Measurements from ENCODE around the gene AATF. TPM values are rescaled to one million over a fixed set of nuclear protein-coding genes. Genes with fewer than 3 reads are reported as not detected.

AATF gene
- total RNA-seq, 1 donor from 2014 or later, result 53.5 TPM

GRCh38 chr17:36920032-36921005 lies 28.4 kb upstream of the AATF start:
- TF ChIP-seq CTCF (IDR thresholded peaks at IDR 0.05; ENCODE audit: unreplicated experiment), result no peak
- H3K4me3 Mint-ChIP-seq (ENCODE audit: low read depth), result peak overlapping the region; percentile 38
- H3K36me3 Mint-ChIP-seq (ENCODE audit: insufficient read depth), result no peaks in the 10 kb centered on the region
- no peak for DNase-seq (ENCODE audit: low spot score, unreplicated experiment)
- peaks cover 1% of the 10 kb centered on the region for H3K27me3 Mint-ChIP-seq
- no peaks in the 10 kb centered on the region for H3K9me3 Mint-ChIP-seq (ENCODE audit: low read depth)
- peak overlapping the region; percentile 55 for H3K27ac Mint-ChIP-seq
- H3K4me1 Mint-ChIP-seq (ENCODE audit: low read depth), result peaks cover 47% of the 10 kb centered on the region

DNA sequence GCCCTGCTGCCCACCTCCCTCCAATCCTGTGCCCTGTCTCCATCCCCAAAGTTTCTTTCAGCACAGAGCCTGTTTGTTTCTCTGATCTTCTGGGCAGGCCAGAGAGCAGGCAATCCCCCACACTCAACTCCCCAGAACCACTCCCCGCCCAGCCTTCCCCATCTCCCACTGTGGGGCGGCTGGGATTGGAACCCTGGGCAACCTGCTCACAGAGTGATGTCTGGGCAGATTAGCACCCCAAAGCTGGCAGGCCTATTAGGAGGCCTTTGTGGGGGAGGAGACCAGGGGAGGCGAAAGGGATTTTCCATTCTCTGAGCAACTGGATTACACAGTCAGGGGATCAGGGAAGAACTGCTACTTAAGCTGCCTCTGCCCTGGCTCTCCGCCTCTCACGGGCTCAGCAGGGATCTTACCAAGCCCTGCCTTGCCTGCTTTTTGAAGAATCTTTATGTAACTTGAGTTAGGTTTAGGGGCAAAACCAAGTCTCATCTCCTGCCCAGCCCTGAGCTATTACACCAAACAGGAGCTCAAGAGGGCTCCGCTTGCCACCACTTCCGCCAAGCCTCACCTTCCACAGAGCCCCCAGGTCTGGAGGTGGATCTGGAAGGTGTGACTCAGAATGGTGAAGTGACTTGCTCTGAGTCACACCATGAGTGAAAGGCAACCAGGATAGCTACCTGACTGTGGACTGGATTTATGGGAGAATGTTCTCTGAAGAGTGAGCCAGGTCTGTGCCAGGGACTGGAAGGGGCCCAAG lies 27.5 kb upstream of the AATF start:
- Mint-ChIP-seq H3K4me3 (ENCODE audit: low read depth) (no peak overlapping the region), H3K9me3 (ENCODE audit: low read depth) (no peaks in the 10 kb centered on the region), H3K27me3 (peaks cover 5% of the 10 kb centered on the region), H3K27ac (peak overlapping the region; percentile 66), H3K4me1 (ENCODE audit: low read depth) (peaks cover 47% of the 10 kb centered on the region), H3K36me3 (ENCODE audit: insufficient read depth) (no peaks in the 10 kb centered on the region)
- no peak for DNase-seq (ENCODE audit: low spot score, unreplicated experiment)
- TF ChIP-seq CTCF (IDR thresholded peaks at IDR 0.05; ENCODE audit: unreplicated experiment), result no peak

DNA sequence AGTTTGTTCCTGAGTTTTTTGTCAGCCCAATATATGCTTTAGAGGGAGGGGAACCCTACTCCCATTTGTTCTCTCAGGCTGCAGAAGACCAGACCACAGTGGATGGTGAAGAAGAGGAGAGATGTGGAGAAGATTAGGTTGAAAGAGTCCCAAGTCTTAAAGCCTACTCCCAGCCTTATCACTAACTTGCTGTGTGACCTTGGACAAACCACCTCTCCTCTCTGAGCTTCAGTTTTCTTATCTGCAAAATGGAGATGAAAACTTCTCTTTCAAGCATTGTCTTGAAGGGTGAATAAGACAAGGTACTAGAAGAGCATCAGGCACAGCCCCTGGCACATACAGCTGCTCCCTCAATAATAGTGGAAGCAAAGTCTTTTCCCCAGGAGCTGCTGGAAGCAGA lies 26.6 kb upstream of the AATF start:
- H3K27ac Mint-ChIP-seq, result no peak overlapping the region
- peaks cover 47% of the 10 kb centered on the region for H3K4me1 Mint-ChIP-seq (ENCODE audit: low read depth)
- H3K27me3 Mint-ChIP-seq, result peaks cover 9% of the 10 kb centered on the region
- DNase-seq (ENCODE audit: low spot score, unreplicated experiment), result no peak
- H3K4me3 Mint-ChIP-seq (ENCODE audit: low read depth), result no peak overlapping the region
- H3K9me3 Mint-ChIP-seq (ENCODE audit: low read depth), result no peaks in the 10 kb centered on the region
- no peaks in the 10 kb centered on the region for H3K36me3 Mint-ChIP-seq (ENCODE audit: insufficient read depth)
- no peak for TF ChIP-seq CTCF (IDR thresholded peaks at IDR 0.05; ENCODE audit: unreplicated experiment)

GRCh38 chr17:36923814-36924221 lies 24.9 kb upstream of the AATF start:
- DNase-seq (ENCODE audit: low spot score, unreplicated experiment), result no peak

More at GRCh38 chr17:36923814-36924221, 24.9 kb upstream of the AATF start:
- H3K9me3 Mint-ChIP-seq (ENCODE audit: low read depth), result no peaks in the 10 kb centered on the region
- no peaks in the 10 kb centered on the region for H3K36me3 Mint-ChIP-seq (ENCODE audit: insufficient read depth)
- H3K4me3 Mint-ChIP-seq (ENCODE audit: low read depth), result no peak overlapping the region
- peaks cover 22% of the 10 kb centered on the region for H3K27me3 Mint-ChIP-seq
- H3K27ac Mint-ChIP-seq, result no peak overlapping the region
- TF ChIP-seq CTCF (IDR thresholded peaks at IDR 0.05; ENCODE audit: unreplicated experiment), result no peak
- peaks cover 51% of the 10 kb centered on the region for H3K4me1 Mint-ChIP-seq (ENCODE audit: low read depth)
